Panc1 (cell line): ENCODE measurements around the gene DSCAM. TPM values are rescaled to one million over a fixed set of nuclear protein-coding genes. Genes with fewer than 3 reads are reported as not detected.

Source experiments
- ATAC-seq: fragments of 200-7000 bp; cut with Tn5 transposase; 2 replicates; pipeline ENCODE4 v1.9.1; 2020; ENCODE audit warnings: mild to moderate bottlenecking, moderate library complexity
- BruUV-seq: library from RNA; stranded (reverse); fragments of 400-500 nt; replicated peaks from 2 replicates; lab custom pipeline; 2021; lab: Mats Ljungman, UMichigan
- CTCF ChIA-PET: fragments of 300-600 bp; sonication (Branson Sonifier 250); formaldehyde crosslinking; loops from one replicate; lab custom pipeline; 2022; ENCODE audit warnings: antibody characterized with exemption; lab: Charles Lee
- POLR2A ChIA-PET: fragments of 300-600 bp; sonication (Branson Sonifier 250); formaldehyde crosslinking; loops from one replicate; lab custom pipeline; 2022; ENCODE audit warnings: antibody characterized with exemption; lab: Charles Lee
- DNase-seq: peaks from one replicate; pipeline ENCODE4 v3.0.0-alpha.2; 2010; ENCODE audit warnings: low read depth, low spot score
- H3K27ac ChIP-seq: 2 replicates; pipeline ENCODE4 v1.5.1; 2011; ENCODE audit warnings: mild to moderate bottlenecking, low read length, inconsistent platforms
- H3K27me3 ChIP-seq: fragments of 200-500 bp; sonication (Bioruptor generic); 2 replicates; pipeline ENCODE4 v1.6.0; 2014; ENCODE audit warnings: low read length, inconsistent platforms; ENCODE audit not compliant: control insufficient read depth, insufficient read depth
- H3K36me3 ChIP-seq: fragments of 200-500 bp; sonication (Bioruptor generic); 2 replicates; pipeline ENCODE4 v1.5.1; 2014; ENCODE audit warnings: inconsistent platforms, mild to moderate bottlenecking, low read length, moderate library complexity; ENCODE audit not compliant: control insufficient read depth, insufficient read depth
- H3K4me1 ChIP-seq: 2 replicates; pipeline ENCODE4 v1.5.1; 2011; ENCODE audit warnings: inconsistent platforms, mild to moderate bottlenecking, low read length, moderate library complexity; ENCODE audit not compliant: control insufficient read depth, insufficient read depth
- H3K4me3 ChIP-seq, 2 experiments: 2 replicates each; pipeline ENCODE4 v1.5.1; 2011 to 2012; ENCODE audit warnings: low read depth in 2 of 2, low read length in 2 of 2, mild to moderate bottlenecking in 2 of 2, inconsistent platforms in 1 of 2, moderate library complexity in 1 of 2
- H3K9me3 ChIP-seq: fragments of 200-500 bp; sonication (Bioruptor generic); 2 replicates; pipeline ENCODE4 v1.5.1; 2014; ENCODE audit warnings: low read depth, mild to moderate bottlenecking, inconsistent platforms, low read length, moderate library complexity; ENCODE audit not compliant: control insufficient read depth, insufficient read depth
- POLR2AphosphoS5 ChIP-seq: IDR thresholded peaks from 2 replicates; pipeline ENCODE4 v1.6.1; 2012; ENCODE audit warnings: mild to moderate bottlenecking, low read depth, low read length, moderate library complexity
- REST ChIP-seq, 2 experiments: IDR thresholded peaks; 2 replicates each; pipeline ENCODE4 v1.6.1; 2011 to 2012; ENCODE audit warnings: low read depth in 2 of 2, control low read depth in 1 of 2, low read length in 1 of 2, mild to moderate bottlenecking in 1 of 2, moderate library complexity in 1 of 2; ENCODE audit not compliant: insufficient read depth in 1 of 2
- SIN3A ChIP-seq: IDR thresholded peaks from 2 replicates; pipeline ENCODE4 v1.6.1; 2012; ENCODE audit warnings: low read depth, mild to moderate bottlenecking, low read length, moderate library complexity, borderline replicate concordance; ENCODE audit not compliant: insufficient read depth
- TCF7L2 ChIP-seq: IDR thresholded peaks from 2 replicates; pipeline ENCODE4 v1.6.1; 2011; ENCODE audit warnings: mild to moderate bottlenecking, low read depth, low read length, inconsistent platforms
- in situ Hi-C: cut with HindIII; loops from 2 replicates; pipeline ENCODE4 v1.10.0; 2016; ENCODE audit warnings: low sequenced_read_pairs, low pct_unique_long_range_greater_than_20kb
- intact Hi-C: fragments of 100-400 bp; cut with micrococcal nuclease; formaldehyde crosslinking; loops from one replicate; pipeline ENCODE4 v1.10.0; 2022; ENCODE audit not compliant: unreplicated experiment
- total RNA-seq: library from RNA; stranded (reverse); gene quantifications from one replicate; pipeline ENCODE4 v1.2.1, GENCODE V29; 2021; ENCODE audit not compliant: unreplicated experiment
- TF ChIP-seq, protein P1 (sequence below): fragments of 450-650 bp; IDR thresholded peaks from 2 replicates; pipeline ENCODE4 v1.5.1; 2017; ENCODE audit warnings: mild to moderate bottlenecking

The DSCAM gene
- total RNA-seq, 1 experiment from 2014 or later: not detected

GRCh38 chr21:39971956-39972355 is 875.0 kb downstream of the DSCAM start:
- POLR2A ChIA-PET: interaction anchor here (0.6 kb wide), 1 partner anchor 290 kb away, joined by 4 read pairs; no protein-coding TSS in a partner anchor
- Histone ChIP-seq H3K4me3 (no peak overlapping the region), H3K4me1 (no peaks in the 10 kb centered on the region), H3K36me3 (no peaks in the 10 kb centered on the region), H3K27me3 (no peaks in the 10 kb centered on the region), H3K9me3 (no peaks in the 10 kb centered on the region), H3K27ac (no peak overlapping the region)
- no TSS peak for BruUV-seq
- no peak for ATAC-seq
- intact Hi-C loops: no loop called here
- no peak for DNase-seq
- no peak for TF ChIP-seq SIN3A
- no peak for TF ChIP-seq TCF7L2
- no peak for TF ChIP-seq POLR2AphosphoS5
- TF ChIP-seq, protein P1, sequence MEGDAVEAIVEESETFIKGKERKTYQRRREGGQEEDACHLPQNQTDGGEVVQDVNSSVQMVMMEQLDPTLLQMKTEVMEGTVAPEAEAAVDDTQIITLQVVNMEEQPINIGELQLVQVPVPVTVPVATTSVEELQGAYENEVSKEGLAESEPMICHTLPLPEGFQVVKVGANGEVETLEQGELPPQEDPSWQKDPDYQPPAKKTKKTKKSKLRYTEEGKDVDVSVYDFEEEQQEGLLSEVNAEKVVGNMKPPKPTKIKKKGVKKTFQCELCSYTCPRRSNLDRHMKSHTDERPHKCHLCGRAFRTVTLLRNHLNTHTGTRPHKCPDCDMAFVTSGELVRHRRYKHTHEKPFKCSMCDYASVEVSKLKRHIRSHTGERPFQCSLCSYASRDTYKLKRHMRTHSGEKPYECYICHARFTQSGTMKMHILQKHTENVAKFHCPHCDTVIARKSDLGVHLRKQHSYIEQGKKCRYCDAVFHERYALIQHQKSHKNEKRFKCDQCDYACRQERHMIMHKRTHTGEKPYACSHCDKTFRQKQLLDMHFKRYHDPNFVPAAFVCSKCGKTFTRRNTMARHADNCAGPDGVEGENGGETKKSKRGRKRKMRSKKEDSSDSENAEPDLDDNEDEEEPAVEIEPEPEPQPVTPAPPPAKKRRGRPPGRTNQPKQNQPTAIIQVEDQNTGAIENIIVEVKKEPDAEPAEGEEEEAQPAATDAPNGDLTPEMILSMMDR: no peak
- TF ChIP-seq REST (IDR thresholded peaks at IDR 0.05; ENCODE audit: insufficient read depth in 1 of 2, low read depth in 2 of 2, low read length in 1 of 2): no peak
- CTCF ChIA-PET: no interaction called here
- in situ Hi-C loops: no loop called here

DNA sequence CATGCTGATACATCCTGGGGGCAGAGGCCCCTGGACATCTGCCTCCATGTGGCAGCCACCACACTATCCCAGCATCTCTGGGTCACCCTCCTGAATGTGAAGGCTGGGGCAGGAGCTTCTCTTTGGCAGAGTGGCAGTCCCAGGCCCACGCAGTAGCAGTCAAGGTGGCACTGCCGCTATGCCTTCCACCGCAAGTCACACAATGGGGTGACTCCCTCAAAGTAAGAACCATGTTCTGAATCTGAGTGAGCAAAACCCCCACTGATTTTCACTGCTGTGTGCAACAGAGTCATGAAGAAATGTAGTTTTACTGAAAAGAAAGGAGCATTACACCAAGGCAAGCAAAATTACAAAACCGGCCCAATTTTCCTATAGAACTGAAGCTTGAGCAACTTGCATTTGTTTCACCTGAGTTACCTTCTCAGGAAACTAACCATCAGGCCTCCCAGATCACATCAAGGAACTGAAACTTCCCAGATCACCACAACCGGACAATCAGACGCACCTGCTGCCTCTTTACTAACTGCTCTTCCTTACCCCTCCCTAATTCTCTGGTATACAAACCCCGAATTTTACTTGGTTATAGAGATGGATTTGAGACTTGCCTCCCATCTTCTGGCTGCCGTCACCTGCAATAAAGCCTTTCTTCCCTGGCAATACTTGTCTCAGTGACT is 877.1 kb downstream of the DSCAM start:
- ChIA-PET CTCF (no interaction called here), POLR2A (no interaction called here)
- intact Hi-C loops (no loop called here), in situ Hi-C loops (no loop called here)
- no peak overlapping the region for H3K4me3 ChIP-seq
- no peak overlapping the region for H3K27ac ChIP-seq
- H3K36me3 ChIP-seq: no peaks in the 10 kb centered on the region
- H3K9me3 ChIP-seq: no peaks in the 10 kb centered on the region
- H3K27me3 ChIP-seq: no peaks in the 10 kb centered on the region
- no peaks in the 10 kb centered on the region for H3K4me1 ChIP-seq
- no peak for DNase-seq
- ATAC-seq: no peak
- no TSS peak for BruUV-seq
- TF ChIP-seq, protein P1: no peak
- TF ChIP-seq REST (IDR thresholded peaks at IDR 0.05; ENCODE audit: insufficient read depth in 1 of 2, low read depth in 2 of 2, low read length in 1 of 2) (no peak), POLR2AphosphoS5 (no peak), SIN3A (no peak)
